Measurements from ENCODE around the gene INSRR.

Gene INSRR

DNA sequence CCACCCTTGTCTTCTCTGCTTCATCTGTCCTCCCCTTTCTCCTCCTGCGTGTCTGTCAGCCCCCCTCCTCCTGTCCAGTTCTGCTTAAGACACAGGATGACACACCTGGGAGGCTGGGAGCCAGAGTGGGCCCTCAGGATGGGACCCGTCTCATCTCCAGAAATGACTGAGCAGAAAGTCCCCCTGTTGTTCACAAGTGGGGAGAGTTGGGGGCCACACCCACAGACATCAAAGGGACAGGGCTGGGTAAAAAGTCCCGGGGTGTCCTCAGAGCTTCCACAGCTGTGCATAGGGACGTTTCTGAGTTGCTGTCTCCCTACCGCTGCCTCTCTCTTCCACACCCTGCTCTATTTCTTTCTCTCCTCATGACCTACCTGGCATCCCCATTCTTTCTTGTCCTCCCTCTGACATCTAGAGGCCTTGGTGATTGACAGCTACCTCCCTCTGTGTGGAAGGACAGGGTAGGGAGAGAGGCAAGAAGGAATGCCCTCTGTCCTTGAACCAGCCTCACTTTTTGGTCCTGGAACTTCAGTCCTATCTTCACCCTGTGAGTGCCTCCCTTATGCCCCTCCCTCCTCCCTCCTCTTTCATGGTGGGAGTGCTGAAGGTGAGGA, 22.8 kb downstream of the INSRR start:
- Histone ChIP-seq H3K27me3 (ENCODE audit: control insufficient read depth, insufficient read depth, low read length) (peaks cover 88% of the 10 kb centered on the region), H3K9me3 (replicated peaks; ENCODE audit: low read length) (no peaks in the 10 kb centered on the region), H3K9ac (ENCODE audit: low read depth, low read length) (no peak overlapping the region)

GRCh38 chr1:156834322-156834721, 24.6 kb downstream of the INSRR start:
- Histone ChIP-seq H3K36me3 (ENCODE audit: insufficient read depth, low read length) (no peaks in the 10 kb centered on the region), H3K4me1 (ENCODE audit: control insufficient read depth, insufficient read depth, low read length) (no peaks in the 10 kb centered on the region), H3K9ac (ENCODE audit: low read depth, low read length) (no peak overlapping the region), H3K4me3 (ENCODE audit: low read length) (no peak overlapping the region), H3K4me2 (ENCODE audit: low read length) (no peak overlapping the region), H3K9me3 (replicated peaks; ENCODE audit: low read length) (no peaks in the 10 kb centered on the region), H3K27me3 (ENCODE audit: control insufficient read depth, insufficient read depth, low read length) (peaks cover 87% of the 10 kb centered on the region)

More for the DNA sequence above, 22.8 kb downstream of the INSRR start:
- Histone ChIP-seq H3K4me2 (ENCODE audit: low read length) (no peak overlapping the region), H3K4me3 (ENCODE audit: low read length) (no peak overlapping the region), H3K36me3 (ENCODE audit: insufficient read depth, low read length) (no peaks in the 10 kb centered on the region), H3K4me1 (ENCODE audit: control insufficient read depth, insufficient read depth, low read length) (no peaks in the 10 kb centered on the region)

- Histone ChIP-seq H3K4me3 (ENCODE audit: low read length) (no peak overlapping the region), H3K4me2 (ENCODE audit: low read length) (no peak overlapping the region), H3K36me3 (ENCODE audit: insufficient read depth, low read length) (no peaks in the 10 kb centered on the region), H3K4me1 (ENCODE audit: control insufficient read depth, insufficient read depth, low read length) (no peaks in the 10 kb centered on the region), H3K9me3 (replicated peaks; ENCODE audit: low read length) (no peaks in the 10 kb centered on the region), H3K9ac (ENCODE audit: low read depth, low read length) (no peak overlapping the region), H3K27me3 (ENCODE audit: control insufficient read depth, insufficient read depth, low read length) (peaks cover 88% of the 10 kb centered on the region)
Measured at GRCh38 chr1:156833603-156834002, 25.3 kb downstream of the INSRR start.

DNA sequence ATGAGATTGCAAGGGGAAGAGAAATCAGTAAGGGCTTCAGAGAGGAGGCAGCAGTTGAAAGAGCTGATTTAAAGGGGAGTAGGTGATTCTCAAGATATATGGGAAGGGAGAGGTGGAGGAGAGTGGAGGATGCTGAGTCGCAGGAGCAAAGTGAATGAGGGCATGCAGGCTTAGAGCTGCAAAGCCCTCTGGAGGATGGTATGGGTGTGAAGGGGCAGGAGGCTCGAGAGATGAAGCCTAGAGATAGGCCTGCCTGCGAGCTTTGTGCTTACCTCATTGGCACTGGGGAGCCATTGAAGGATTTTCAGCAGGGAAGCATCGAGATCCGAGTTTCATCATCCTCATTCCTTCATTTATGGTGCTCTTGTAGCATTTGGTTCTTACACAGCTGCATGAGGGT, 26.5 kb downstream of the INSRR start:
- H3K9me3 ChIP-seq (replicated peaks; ENCODE audit: low read length): no peaks in the 10 kb centered on the region
- H3K27me3 ChIP-seq (ENCODE audit: control insufficient read depth, insufficient read depth, low read length): peaks cover 82% of the 10 kb centered on the region
- H3K4me1 ChIP-seq (ENCODE audit: control insufficient read depth, insufficient read depth, low read length): no peaks in the 10 kb centered on the region
- H3K36me3 ChIP-seq (ENCODE audit: insufficient read depth, low read length): no peaks in the 10 kb centered on the region
- H3K4me3 ChIP-seq (ENCODE audit: low read length): no peak overlapping the region
- H3K4me2 ChIP-seq (ENCODE audit: low read length): no peak overlapping the region
- no peak overlapping the region for H3K9ac ChIP-seq (ENCODE audit: low read depth, low read length)

DNA sequence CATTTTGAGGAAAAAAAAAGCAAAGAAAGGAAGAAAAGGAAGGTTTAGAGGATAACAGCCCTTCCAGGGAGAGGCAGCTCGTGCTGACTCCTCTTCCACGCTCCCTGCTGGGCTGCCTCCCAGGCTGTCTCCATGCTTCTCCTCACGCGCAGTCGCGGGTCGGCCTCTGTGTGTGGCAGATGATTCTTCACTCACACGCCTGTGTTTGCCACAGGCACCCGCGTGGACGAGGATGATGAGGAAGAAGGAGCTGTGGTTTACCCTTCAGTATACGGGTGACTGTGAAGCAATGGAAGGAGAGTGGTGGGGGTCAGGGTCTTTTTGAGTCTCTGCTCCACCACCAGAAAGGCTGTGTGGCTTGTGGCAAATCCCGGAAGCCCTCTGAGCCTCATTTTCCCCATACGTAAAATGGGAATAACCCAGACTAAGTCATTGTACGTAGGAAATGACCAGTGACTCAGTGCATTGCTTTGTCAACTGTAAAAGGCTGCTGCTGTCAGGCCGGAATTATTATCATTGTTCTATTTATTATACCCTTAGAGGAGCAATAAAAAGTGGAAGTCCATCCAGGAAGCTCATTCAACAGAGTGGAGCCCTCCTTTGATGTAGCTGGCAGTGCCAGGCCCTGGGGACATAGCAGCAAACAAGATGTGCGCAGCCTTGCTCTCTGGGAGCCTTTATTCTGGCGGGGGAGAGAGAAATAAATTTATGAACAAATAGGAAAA, 30.4 kb downstream of the INSRR start:
- H3K4me1 ChIP-seq (ENCODE audit: control insufficient read depth, insufficient read depth, low read length): no peaks in the 10 kb centered on the region
- no peaks in the 10 kb centered on the region for H3K9me3 ChIP-seq (replicated peaks; ENCODE audit: low read length)
- no peak overlapping the region for H3K9ac ChIP-seq (ENCODE audit: low read depth, low read length)
- H3K4me2 ChIP-seq (ENCODE audit: low read length): no peak overlapping the region
- H3K36me3 ChIP-seq (ENCODE audit: insufficient read depth, low read length): no peaks in the 10 kb centered on the region
- H3K4me3 ChIP-seq (ENCODE audit: low read length): no peak overlapping the region
- peaks cover 59% of the 10 kb centered on the region for H3K27me3 ChIP-seq (ENCODE audit: control insufficient read depth, insufficient read depth, low read length)

- Histone ChIP-seq H3K9me3 (replicated peaks; ENCODE audit: low read length) (no peaks in the 10 kb centered on the region), H3K4me1 (ENCODE audit: control insufficient read depth, insufficient read depth, low read length) (no peaks in the 10 kb centered on the region), H3K4me2 (ENCODE audit: low read length) (no peak overlapping the region), H3K27me3 (ENCODE audit: control insufficient read depth, insufficient read depth, low read length) (peaks cover 57% of the 10 kb centered on the region), H3K36me3 (ENCODE audit: insufficient read depth, low read length) (no peaks in the 10 kb centered on the region), H3K4me3 (ENCODE audit: low read length) (no peak overlapping the region), H3K9ac (ENCODE audit: low read depth, low read length) (no peak overlapping the region)
Measured at GRCh38 chr1:156826630-156827029, 32.3 kb downstream of the INSRR start.

DNA sequence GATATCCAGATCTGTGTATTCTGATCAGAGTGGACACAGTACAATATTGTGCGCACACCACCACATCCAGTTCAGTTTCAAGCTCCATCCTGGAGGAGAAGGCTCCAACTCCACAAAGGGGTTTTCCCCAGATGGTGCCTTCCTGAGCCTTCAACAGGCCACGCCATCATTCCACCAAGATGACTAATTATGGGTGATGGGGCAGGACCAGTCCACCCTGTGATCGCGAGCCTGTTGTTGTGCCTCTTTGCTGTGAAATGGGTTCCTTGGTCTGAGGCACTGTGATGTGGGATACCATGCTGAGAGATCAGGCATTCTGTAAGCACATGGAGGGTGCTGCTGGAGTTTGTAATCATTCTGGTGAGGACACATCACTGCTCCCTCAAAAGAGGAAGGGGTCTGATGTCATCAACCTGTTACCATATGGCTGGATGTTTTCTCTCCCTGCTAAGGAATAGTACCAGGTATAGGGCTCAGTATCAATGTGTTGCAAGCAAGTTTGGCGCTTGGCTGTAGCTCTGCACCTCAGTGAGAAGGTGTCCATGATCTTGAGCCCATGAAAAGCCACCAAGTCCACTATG, 35.6 kb downstream of the INSRR start:
- H3K4me1 ChIP-seq (ENCODE audit: control insufficient read depth, insufficient read depth, low read length): no peaks in the 10 kb centered on the region
- no peak overlapping the region for H3K4me3 ChIP-seq (ENCODE audit: low read length)
- H3K9me3 ChIP-seq (replicated peaks; ENCODE audit: low read length): no peaks in the 10 kb centered on the region
- H3K36me3 ChIP-seq (ENCODE audit: insufficient read depth, low read length): no peaks in the 10 kb centered on the region
- H3K27me3 ChIP-seq (ENCODE audit: control insufficient read depth, insufficient read depth, low read length): peaks cover 41% of the 10 kb centered on the region
- no peak overlapping the region for H3K4me2 ChIP-seq (ENCODE audit: low read length)
- no peak overlapping the region for H3K9ac ChIP-seq (ENCODE audit: low read depth, low read length)

DNA sequence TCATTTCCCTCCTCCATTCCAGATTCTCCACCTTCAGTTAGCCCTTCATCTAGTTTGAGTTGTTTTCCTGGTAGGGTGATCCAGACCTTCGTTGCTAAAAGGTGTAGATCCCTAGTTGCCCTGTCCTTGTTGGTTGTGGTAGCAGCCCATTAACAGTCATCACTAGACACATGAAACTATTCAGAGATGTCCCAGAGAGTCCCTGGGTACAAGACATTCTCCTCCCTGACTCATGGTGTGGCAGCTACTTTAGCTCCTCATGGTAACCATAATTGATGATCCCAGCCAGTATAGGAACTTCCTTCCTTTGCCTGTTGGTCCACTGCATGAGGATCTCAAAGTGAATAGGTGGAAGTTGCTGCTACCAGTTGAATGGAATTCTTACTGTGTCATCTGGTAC, 36.2 kb downstream of the INSRR start:
- Histone ChIP-seq H3K4me2 (ENCODE audit: low read length) (no peak overlapping the region), H3K9me3 (replicated peaks; ENCODE audit: low read length) (no peaks in the 10 kb centered on the region), H3K4me1 (ENCODE audit: control insufficient read depth, insufficient read depth, low read length) (no peaks in the 10 kb centered on the region), H3K4me3 (ENCODE audit: low read length) (no peak overlapping the region), H3K9ac (ENCODE audit: low read depth, low read length) (no peak overlapping the region), H3K27me3 (ENCODE audit: control insufficient read depth, insufficient read depth, low read length) (peaks cover 38% of the 10 kb centered on the region), H3K36me3 (ENCODE audit: insufficient read depth, low read length) (no peaks in the 10 kb centered on the region)

DNA sequence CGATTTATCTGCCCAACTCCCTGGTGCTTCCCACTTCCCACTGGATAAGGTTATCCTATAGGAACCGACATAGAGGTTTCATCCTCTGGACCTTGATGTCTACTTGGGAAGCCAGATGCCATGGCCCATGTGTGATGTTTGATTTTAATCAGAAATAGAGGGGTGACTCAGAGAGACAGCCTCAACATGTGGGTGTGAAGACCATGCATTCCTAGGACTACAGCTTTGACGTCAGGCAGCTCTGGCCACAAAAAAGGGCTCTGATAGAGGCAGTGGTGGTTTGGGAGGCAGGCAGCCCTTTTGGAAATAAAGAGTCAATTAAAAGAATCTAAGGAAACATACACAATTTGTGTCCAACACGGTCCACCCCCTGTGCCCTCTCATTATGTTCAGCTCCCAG, 37.1 kb downstream of the INSRR start:
- Histone ChIP-seq H3K4me1 (ENCODE audit: control insufficient read depth, insufficient read depth, low read length) (no peaks in the 10 kb centered on the region), H3K9ac (ENCODE audit: low read depth, low read length) (no peak overlapping the region), H3K9me3 (replicated peaks; ENCODE audit: low read length) (no peaks in the 10 kb centered on the region), H3K36me3 (ENCODE audit: insufficient read depth, low read length) (no peaks in the 10 kb centered on the region), H3K4me3 (ENCODE audit: low read length) (no peak overlapping the region), H3K4me2 (ENCODE audit: low read length) (no peak overlapping the region), H3K27me3 (ENCODE audit: control insufficient read depth, insufficient read depth, low read length) (peaks cover 38% of the 10 kb centered on the region)

DNA sequence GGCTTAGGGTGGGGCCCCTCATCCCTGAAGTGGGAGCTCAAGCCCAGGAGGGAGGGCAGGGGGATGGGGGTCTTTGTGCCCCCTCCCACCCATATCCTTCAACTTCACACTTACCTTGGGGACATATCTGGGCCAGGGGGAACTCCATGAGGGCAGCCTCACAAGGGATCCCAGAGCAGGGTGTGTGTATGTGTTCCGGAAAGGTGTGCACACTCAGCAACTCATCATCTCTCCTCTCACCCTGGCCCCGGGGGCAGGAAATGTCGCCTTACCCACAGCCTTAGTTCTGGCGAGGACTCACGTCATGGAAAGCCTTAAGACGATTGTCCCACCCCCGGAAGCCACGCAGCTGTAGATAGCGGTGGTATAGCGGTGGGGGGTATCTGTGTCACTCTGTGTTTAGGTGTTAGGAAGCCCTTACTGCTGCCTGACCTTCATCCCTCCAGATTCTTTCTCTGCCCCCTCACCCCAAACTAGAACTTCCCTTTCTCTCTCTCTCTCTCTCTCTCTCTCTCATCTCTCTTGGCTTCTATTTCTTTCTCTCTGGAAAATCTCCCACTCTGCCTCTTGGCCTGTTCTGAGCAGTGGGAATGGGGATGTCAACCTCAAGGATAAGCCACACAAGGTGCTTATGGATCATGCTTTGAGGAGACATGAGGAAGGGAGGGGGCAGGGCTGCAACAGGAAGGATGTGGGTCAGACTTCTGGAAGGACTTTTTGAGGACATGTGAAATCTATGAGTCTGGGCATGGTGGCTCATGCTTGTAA, 42.2 kb downstream of the INSRR start, which contains the start of gene SH2D2A:
Gene SH2D2A (minus strand): TSS at position 288 of the 768 bp plus-strand sequence. CDS start 140 bp downstream, at position 148.
- H3K27me3 ChIP-seq (ENCODE audit: control insufficient read depth, insufficient read depth, low read length): peaks cover 9% of the 10 kb centered on the region
- no peak within 1 kb of the TSS for H3K4me3 ChIP-seq (ENCODE audit: low read length)
- H3K9ac ChIP-seq (ENCODE audit: low read depth, low read length): no peak within 1 kb of the TSS
- no peaks in the 10 kb centered on the region for H3K9me3 ChIP-seq (replicated peaks; ENCODE audit: low read length)
- no peaks in the 10 kb centered on the region for H3K36me3 ChIP-seq (ENCODE audit: insufficient read depth, low read length)
- peaks cover 26% of the 10 kb centered on the region for H3K4me1 ChIP-seq (ENCODE audit: control insufficient read depth, insufficient read depth, low read length)
- H3K4me2 ChIP-seq (ENCODE audit: low read length): no peak within 1 kb of the TSS

DNA sequence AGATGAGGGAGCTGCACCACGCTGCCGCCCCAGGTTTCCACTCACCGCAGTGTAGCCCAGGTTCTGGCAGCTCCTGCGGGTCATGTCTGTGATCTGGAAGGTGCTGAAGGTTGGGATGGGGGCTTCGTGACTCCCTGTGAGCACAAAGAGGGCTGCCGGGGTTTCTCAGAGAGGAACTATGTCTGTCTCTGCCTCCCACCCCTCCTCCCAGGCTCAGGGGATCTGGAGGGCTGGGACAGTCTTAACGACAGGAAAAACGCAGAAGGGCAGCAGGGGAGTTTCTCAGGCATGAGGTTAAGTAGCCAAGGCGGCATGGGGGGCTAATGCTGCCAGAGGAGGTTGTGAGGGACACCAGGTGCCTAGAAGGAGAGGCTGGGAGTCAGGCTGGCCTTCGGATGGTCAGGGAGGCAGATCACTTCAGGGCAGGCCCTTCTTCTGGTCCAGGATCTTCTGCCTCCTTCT, 42.9 kb downstream of the INSRR start:
- Histone ChIP-seq H3K9me3 (replicated peaks; ENCODE audit: low read length) (no peaks in the 10 kb centered on the region), H3K4me1 (ENCODE audit: control insufficient read depth, insufficient read depth, low read length) (peaks cover 26% of the 10 kb centered on the region), H3K27me3 (ENCODE audit: control insufficient read depth, insufficient read depth, low read length) (peaks cover 4% of the 10 kb centered on the region), H3K36me3 (ENCODE audit: insufficient read depth, low read length) (no peaks in the 10 kb centered on the region), H3K9ac (ENCODE audit: low read depth, low read length) (no peak overlapping the region), H3K4me3 (ENCODE audit: low read length) (no peak overlapping the region), H3K4me2 (ENCODE audit: low read length) (no peak overlapping the region)

Data from skeletal muscle satellite cell (primary cell).